Liver (tissue), 9 donors: ENCODE measurements around the gene PRR11. TPM values are rescaled to one million over a fixed set of nuclear protein-coding genes. Genes with fewer than 3 reads are reported as not detected.

Experiments
- DNase-seq: peaks from one replicate; pipeline ENCODE4 v3.0.0-alpha.2; 2017; ENCODE audit warnings: low spot score
- H3K27ac ChIP-seq, 2 donors: one replicate each; pipeline ENCODE4 v1.7.0; 2013; ENCODE audit warnings: inconsistent platforms in 2 of 2, low read length in 2 of 2, control low read depth in 1 of 2, low read depth in 1 of 2, mild to moderate bottlenecking in 1 of 2
- H3K27me3 ChIP-seq, 4 donors: one replicate each; pipeline versions ENCODE4 v1.6.1 to v1.7.0; 2013; ENCODE audit warnings: low read length in 3 of 4, inconsistent platforms in 1 of 4, mild to moderate bottlenecking in 1 of 4, moderate library complexity in 1 of 4; ENCODE audit not compliant: control insufficient read depth in 4 of 4, insufficient read depth in 4 of 4
- H3K36me3 ChIP-seq, 4 donors: one replicate each; pipeline versions ENCODE4 v1.6.1 to v1.7.0; 2013; ENCODE audit warnings: low read length in 3 of 4, mild to moderate bottlenecking in 3 of 4, low read depth in 1 of 4, moderate library complexity in 1 of 4; ENCODE audit not compliant: control insufficient read depth in 4 of 4, insufficient read depth in 3 of 4
- H3K4me1 ChIP-seq, 4 donors: one replicate each; pipeline versions ENCODE4 v1.6.1 to v1.7.0; 2013; ENCODE audit warnings: low read length in 3 of 4, mild to moderate bottlenecking in 3 of 4, moderate library complexity in 1 of 4; ENCODE audit not compliant: control insufficient read depth in 4 of 4, insufficient read depth in 4 of 4
- H3K4me3 ChIP-seq, 3 donors: one replicate each; pipeline versions ENCODE4 v1.6.1 to v1.7.0; 2013; ENCODE audit warnings: low read length in 3 of 3, control low read depth in 1 of 3, low read depth in 1 of 3, mild to moderate bottlenecking in 1 of 3
- H3K9ac ChIP-seq, 2 donors: one replicate each; pipeline ENCODE4 v1.7.0; 2013; ENCODE audit warnings: low read length in 2 of 2, mild to moderate bottlenecking in 2 of 2, moderate library complexity in 2 of 2, control low read depth in 1 of 2, low read depth in 1 of 2
- H3K9me3 ChIP-seq, 4 donors: one replicate each; pipeline versions ENCODE4 v1.6.1 to v1.7.0; 2013; ENCODE audit warnings: low read length in 3 of 4; ENCODE audit not compliant: control insufficient read depth in 4 of 4
- EGR1 ChIP-seq, 2 donors: IDR thresholded peaks; 2 replicates each; pipeline ENCODE4 v1.6.1; 2016 to 2018; ENCODE audit warnings: antibody characterized with exemption in 2 of 2, low read depth in 2 of 2
- FOXA1 ChIP-seq: IDR thresholded peaks from 2 replicates; pipeline ENCODE4 v1.6.1; 2016; ENCODE audit warnings: antibody characterized with exemption
- FOXA2 ChIP-seq: IDR thresholded peaks from 2 replicates; pipeline ENCODE4 v1.6.1; 2016; ENCODE audit warnings: antibody characterized with exemption
- GABPA ChIP-seq, 2 donors: IDR thresholded peaks in 1 of 2; conservative IDR thresholded peaks in 1 of 2; 2 replicates each; pipeline ENCODE4 v1.6.1; 2016; ENCODE audit warnings: antibody characterized with exemption in 2 of 2, mild to moderate bottlenecking in 1 of 2, moderate library complexity in 1 of 2
- HNF4A ChIP-seq, 2 donors: conservative IDR thresholded peaks; 2 replicates each; pipeline ENCODE4 v1.6.1; 2016; ENCODE audit warnings: antibody characterized with exemption in 2 of 2, mild to moderate bottlenecking in 2 of 2
- HNF4G ChIP-seq: IDR thresholded peaks from 2 replicates; pipeline ENCODE4 v1.6.1; 2016; ENCODE audit warnings: antibody characterized with exemption
- JUND ChIP-seq, 2 donors: IDR thresholded peaks; 2 replicates each; pipeline ENCODE4 v1.6.1; 2016; ENCODE audit warnings: antibody characterized with exemption in 2 of 2
- MAX ChIP-seq: IDR thresholded peaks from 2 replicates; pipeline ENCODE4 v1.6.1; 2016; ENCODE audit warnings: antibody characterized with exemption
- NR2F2 ChIP-seq: IDR thresholded peaks from 2 replicates; pipeline ENCODE4 v1.6.1; 2016; ENCODE audit warnings: antibody characterized with exemption
- RAD21 ChIP-seq, 2 donors: IDR thresholded peaks; 2 replicates each; pipeline ENCODE4 v1.6.1; 2016; ENCODE audit warnings: antibody characterized with exemption in 2 of 2, mild to moderate bottlenecking in 2 of 2
- RXRA ChIP-seq, 2 donors: IDR thresholded peaks; 2 replicates each; pipeline ENCODE4 v1.6.1; 2017 to 2018; ENCODE audit warnings: antibody characterized with exemption in 2 of 2, mild to moderate bottlenecking in 1 of 2
- SP1 ChIP-seq: IDR thresholded peaks from 2 replicates; pipeline ENCODE4 v1.6.1; 2018; ENCODE audit warnings: antibody characterized with exemption, mild to moderate bottlenecking
- TAF1 ChIP-seq: conservative IDR thresholded peaks from 2 replicates; pipeline ENCODE4 v1.6.1; 2016; ENCODE audit warnings: antibody characterized with exemption, mild to moderate bottlenecking
- YY1 ChIP-seq: IDR thresholded peaks from 2 replicates; pipeline ENCODE4 v1.6.1; 2016; ENCODE audit warnings: antibody characterized with exemption, mild to moderate bottlenecking
- WGBS: extraction: QIAGEN DNeasy Blood & Tissue Kit; methylation state at CpG from one replicate; pipeline ENCODE4 v1.1.7; 2013; 5-methylcytosine and 5-hydroxymethylcytosine counted together
- polyA plus RNA-seq, 2 donors: library from polyadenylated mRNA; stranded (reverse) in 1 of 2; unstranded in 1 of 2; fragments of 200-250 nt in 1 of 2; fragments of >200 nt in 1 of 2; fragmentation: Nextera tagmentation in 1 of 2; extraction: Ambion mirVana in 1 of 2; gene quantifications; one replicate each; pipeline versions ENCODE4 v1.2.1 to v1.2.3, GENCODE V29; 2013 to 2015
- total RNA-seq, 2 donors: library from RNA; depleted of rRNA; stranded (reverse); fragments of >200 nt; gene quantifications; one replicate each; pipeline ENCODE4 v1.2.3, GENCODE V29; 2014
- TF ChIP-seq, protein P1 (sequence below): IDR thresholded peaks from 2 replicates; pipeline ENCODE4 v1.6.1; 2016; ENCODE audit warnings: antibody characterized with exemption, mild to moderate bottlenecking
- TF ChIP-seq, protein P2 (sequence below): fragments of 150-350 bp; IDR thresholded peaks from 2 replicates; pipeline ENCODE4 v1.5.1; 2017; ENCODE audit warnings: improper control_type of control experiment, low read depth, low read length; ENCODE audit not compliant: missing input control
- donor health status: healthy.
- donor health status: healthy.
- donor health status: healthy.
- donor health status: healthy.
- donor health status: healthy.

The PRR11 gene
- total and polyA plus RNA-seq, 4 donors: 0.17 to 17.7 (median 0.95) TPM

GRCh38 chr17:59145571-59146096, 9.9 kb upstream of the PRR11 start:
- no peaks in the 10 kb centered on the region for H3K9me3 ChIP-seq
- DNase-seq: no peak
- H3K4me1 ChIP-seq: no peaks in the 10 kb centered on the region
- no peak for TF ChIP-seq NR2F2
- TF ChIP-seq, protein P1, sequence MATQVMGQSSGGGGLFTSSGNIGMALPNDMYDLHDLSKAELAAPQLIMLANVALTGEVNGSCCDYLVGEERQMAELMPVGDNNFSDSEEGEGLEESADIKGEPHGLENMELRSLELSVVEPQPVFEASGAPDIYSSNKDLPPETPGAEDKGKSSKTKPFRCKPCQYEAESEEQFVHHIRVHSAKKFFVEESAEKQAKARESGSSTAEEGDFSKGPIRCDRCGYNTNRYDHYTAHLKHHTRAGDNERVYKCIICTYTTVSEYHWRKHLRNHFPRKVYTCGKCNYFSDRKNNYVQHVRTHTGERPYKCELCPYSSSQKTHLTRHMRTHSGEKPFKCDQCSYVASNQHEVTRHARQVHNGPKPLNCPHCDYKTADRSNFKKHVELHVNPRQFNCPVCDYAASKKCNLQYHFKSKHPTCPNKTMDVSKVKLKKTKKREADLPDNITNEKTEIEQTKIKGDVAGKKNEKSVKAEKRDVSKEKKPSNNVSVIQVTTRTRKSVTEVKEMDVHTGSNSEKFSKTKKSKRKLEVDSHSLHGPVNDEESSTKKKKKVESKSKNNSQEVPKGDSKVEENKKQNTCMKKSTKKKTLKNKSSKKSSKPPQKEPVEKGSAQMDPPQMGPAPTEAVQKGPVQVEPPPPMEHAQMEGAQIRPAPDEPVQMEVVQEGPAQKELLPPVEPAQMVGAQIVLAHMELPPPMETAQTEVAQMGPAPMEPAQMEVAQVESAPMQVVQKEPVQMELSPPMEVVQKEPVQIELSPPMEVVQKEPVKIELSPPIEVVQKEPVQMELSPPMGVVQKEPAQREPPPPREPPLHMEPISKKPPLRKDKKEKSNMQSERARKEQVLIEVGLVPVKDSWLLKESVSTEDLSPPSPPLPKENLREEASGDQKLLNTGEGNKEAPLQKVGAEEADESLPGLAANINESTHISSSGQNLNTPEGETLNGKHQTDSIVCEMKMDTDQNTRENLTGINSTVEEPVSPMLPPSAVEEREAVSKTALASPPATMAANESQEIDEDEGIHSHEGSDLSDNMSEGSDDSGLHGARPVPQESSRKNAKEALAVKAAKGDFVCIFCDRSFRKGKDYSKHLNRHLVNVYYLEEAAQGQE: no peak
- no peak for TF ChIP-seq HNF4G
- TF ChIP-seq TAF1: no peak
- TF ChIP-seq RXRA (IDR thresholded peaks at IDR 0.05): no peak
- no peak overlapping the region for H3K9ac ChIP-seq
- WGBS: 95% methylated on average over 4 of the region's 4 CpGs
- peaks cover 0 to 2% (median 0%) of the 10 kb centered on the region in 4 donors for H3K36me3 ChIP-seq
- no peak overlapping the region for H3K4me3 ChIP-seq
- no peaks in the 10 kb centered on the region for H3K27me3 ChIP-seq
- no peak overlapping the region for H3K27ac ChIP-seq

DNA sequence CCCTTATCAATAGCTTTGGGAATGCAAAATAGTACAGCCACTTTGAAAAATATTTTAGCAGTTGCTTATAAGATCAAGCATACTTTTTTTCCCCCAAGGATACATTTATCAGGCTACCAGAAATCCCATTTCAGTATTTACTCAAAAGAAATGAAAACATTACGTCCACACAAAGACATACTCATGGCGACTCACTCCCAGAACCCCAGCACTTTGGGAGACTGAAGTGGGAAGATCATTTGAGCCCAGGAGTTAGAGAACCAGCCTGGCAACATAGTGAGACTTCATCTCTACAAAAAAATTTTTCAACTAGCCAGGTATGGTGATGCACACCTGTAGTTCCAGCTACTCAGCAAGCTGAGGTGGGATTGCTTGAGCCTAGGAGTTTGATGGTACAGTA, 6.5 kb upstream of the PRR11 start:
- Histone ChIP-seq H3K27me3 (no peaks in the 10 kb centered on the region), H3K4me3 (no peak overlapping the region), H3K4me1 (peaks cover 0 to 4% (median 1%) of the 10 kb centered on the region in 4 donors), H3K36me3 (peaks cover 0 to 1% (median 0%) of the 10 kb centered on the region in 4 donors), H3K9me3 (no peaks in the 10 kb centered on the region), H3K9ac (no peak overlapping the region), H3K27ac (no peak overlapping the region)
- no peak for DNase-seq
- WGBS: 95% methylated on average over 2 of the region's 2 CpGs
- TF ChIP-seq SP1: no peak
- TF ChIP-seq FOXA1: no peak
- TF ChIP-seq, protein P2, sequence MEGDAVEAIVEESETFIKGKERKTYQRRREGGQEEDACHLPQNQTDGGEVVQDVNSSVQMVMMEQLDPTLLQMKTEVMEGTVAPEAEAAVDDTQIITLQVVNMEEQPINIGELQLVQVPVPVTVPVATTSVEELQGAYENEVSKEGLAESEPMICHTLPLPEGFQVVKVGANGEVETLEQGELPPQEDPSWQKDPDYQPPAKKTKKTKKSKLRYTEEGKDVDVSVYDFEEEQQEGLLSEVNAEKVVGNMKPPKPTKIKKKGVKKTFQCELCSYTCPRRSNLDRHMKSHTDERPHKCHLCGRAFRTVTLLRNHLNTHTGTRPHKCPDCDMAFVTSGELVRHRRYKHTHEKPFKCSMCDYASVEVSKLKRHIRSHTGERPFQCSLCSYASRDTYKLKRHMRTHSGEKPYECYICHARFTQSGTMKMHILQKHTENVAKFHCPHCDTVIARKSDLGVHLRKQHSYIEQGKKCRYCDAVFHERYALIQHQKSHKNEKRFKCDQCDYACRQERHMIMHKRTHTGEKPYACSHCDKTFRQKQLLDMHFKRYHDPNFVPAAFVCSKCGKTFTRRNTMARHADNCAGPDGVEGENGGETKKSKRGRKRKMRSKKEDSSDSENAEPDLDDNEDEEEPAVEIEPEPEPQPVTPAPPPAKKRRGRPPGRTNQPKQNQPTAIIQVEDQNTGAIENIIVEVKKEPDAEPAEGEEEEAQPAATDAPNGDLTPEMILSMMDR: no peak

GRCh38 chr17:59149841-59150511, 5.6 kb upstream of the PRR11 start:
- H3K36me3 ChIP-seq: no peaks in the 10 kb centered on the region
- DNase-seq: no peak
- 95% methylated on average over 5 of the region's 5 CpGs for WGBS
- no peaks in the 10 kb centered on the region for H3K27me3 ChIP-seq
- no peak overlapping the region for H3K9ac ChIP-seq
- H3K27ac ChIP-seq: no peak overlapping the region
- no peaks in the 10 kb centered on the region for H3K9me3 ChIP-seq
- TF ChIP-seq HNF4G: no peak
- TF ChIP-seq FOXA2: no peak
- no peak for TF ChIP-seq JUND (IDR thresholded peaks at IDR 0.05)
- no peak for TF ChIP-seq MAX
- TF ChIP-seq EGR1 (IDR thresholded peaks at IDR 0.05; ENCODE audit: low read depth in 2 of 2): no peak
- TF ChIP-seq RAD21 (IDR thresholded peaks at IDR 0.05): no peak
- TF ChIP-seq, protein P1: no peak
- no peak for TF ChIP-seq GABPA (IDR thresholded peaks at IDR 0.05 in 1 of 2, conservative IDR thresholded peaks at IDR 0.05 in 1 of 2)
- TF ChIP-seq HNF4A (conservative IDR thresholded peaks at IDR 0.05): no peak
- no peak for TF ChIP-seq YY1
- TF ChIP-seq FOXA1: no peak
- no peak for TF ChIP-seq RXRA (IDR thresholded peaks at IDR 0.05)
- H3K4me1 ChIP-seq: peaks cover 0 to 6% (median 3%) of the 10 kb centered on the region in 4 donors
- H3K4me3 ChIP-seq: no peak overlapping the region
